Chondrocyte (in vitro differentiated cells): ENCODE results near the gene PGLYRP2. TPM values are rescaled to one million over a fixed set of nuclear protein-coding genes. Genes with fewer than 3 reads are reported as not detected.

Experiments
- DNase-seq: peaks from one replicate; pipeline ENCODE4 v3.0.0; 2021; ENCODE audit warnings: mixed read lengths, low spot score
- H3K27ac Mint-ChIP-seq: one replicate; pipeline ENCODE4 v1.8.0; 2021; ENCODE audit warnings: mild to moderate bottlenecking, moderate library complexity, mixed read lengths; ENCODE audit not compliant: unreplicated experiment
- H3K27me3 Mint-ChIP-seq: 2 replicates; pipeline ENCODE4 v1.8.0; 2021; ENCODE audit warnings: low read depth, mixed read lengths
- H3K36me3 Mint-ChIP-seq: 2 replicates; pipeline ENCODE4 v1.8.0; 2021; ENCODE audit warnings: low read depth, mixed read lengths
- H3K4me1 Mint-ChIP-seq: 2 replicates; pipeline ENCODE4 v1.8.0; 2021; ENCODE audit warnings: low read depth, mild to moderate bottlenecking, mixed read lengths
- H3K4me3 Mint-ChIP-seq: one replicate; pipeline ENCODE4 v1.8.0; 2021; ENCODE audit warnings: mild to moderate bottlenecking, moderate library complexity, mixed read lengths; ENCODE audit not compliant: unreplicated experiment
- H3K9me3 Mint-ChIP-seq: 2 replicates; pipeline ENCODE4 v1.8.0; 2021; ENCODE audit warnings: low read depth, mixed read lengths
- CTCF ChIP-seq: fragments of 200-600 bp; sonication (generic); IDR thresholded peaks from 2 replicates; pipeline ENCODE4 v1.5.0; 2021; ENCODE audit warnings: antibody characterized with exemption, mild to moderate bottlenecking, moderate library complexity
- total RNA-seq: library from RNA; stranded (reverse); gene quantifications from 3 replicates; pipeline ENCODE4 v1.2.1, GENCODE V29; 2021

The PGLYRP2 gene
- total RNA-seq, 1 donor from 2014 or later: not detected

GRCh38 chr19:15456871-15457700, 22.2 kb downstream of the PGLYRP2 start:
- no peak for TF ChIP-seq CTCF
- no peak overlapping the region for H3K4me3 Mint-ChIP-seq
- H3K36me3 Mint-ChIP-seq: no peaks in the 10 kb centered on the region
- H3K27me3 Mint-ChIP-seq: peaks cover 38% of the 10 kb centered on the region
- no peaks in the 10 kb centered on the region for H3K9me3 Mint-ChIP-seq
- H3K27ac Mint-ChIP-seq: no peak overlapping the region
- no peak for DNase-seq
- H3K4me1 Mint-ChIP-seq: peaks cover 8% of the 10 kb centered on the region

- Mint-ChIP-seq H3K36me3 (no peaks in the 10 kb centered on the region), H3K4me3 (no peak overlapping the region), H3K27me3 (peaks cover 33% of the 10 kb centered on the region), H3K27ac (no peak overlapping the region), H3K4me1 (peaks cover 10% of the 10 kb centered on the region), H3K9me3 (no peaks in the 10 kb centered on the region)
- TF ChIP-seq CTCF: no peak
- DNase-seq: no peak
Observed at GRCh38 chr19:15456441-15456840, 22.9 kb downstream of the PGLYRP2 start.

- H3K27ac Mint-ChIP-seq: no peak overlapping the region
- H3K4me3 Mint-ChIP-seq: no peak overlapping the region
- no peak for TF ChIP-seq CTCF
- DNase-seq: no peak
- H3K4me1 Mint-ChIP-seq: peaks cover 10% of the 10 kb centered on the region
- H3K36me3 Mint-ChIP-seq: no peaks in the 10 kb centered on the region
- peaks cover 33% of the 10 kb centered on the region for H3K27me3 Mint-ChIP-seq
- no peaks in the 10 kb centered on the region for H3K9me3 Mint-ChIP-seq
Observed at GRCh38 chr19:15455996-15456395, 23.3 kb downstream of the PGLYRP2 start.

GRCh38 chr19:15453906-15454860, 25.1 kb downstream of the PGLYRP2 start:
- Mint-ChIP-seq H3K4me1 (peaks cover 13% of the 10 kb centered on the region), H3K4me3 (peak overlapping the region; percentile 10), H3K36me3 (no peaks in the 10 kb centered on the region), H3K27me3 (peaks cover 30% of the 10 kb centered on the region), H3K9me3 (no peaks in the 10 kb centered on the region), H3K27ac (no peak overlapping the region)
- TF ChIP-seq CTCF: peak; percentile 57
- no peak for DNase-seq

- H3K9me3 Mint-ChIP-seq: no peaks in the 10 kb centered on the region
- H3K27ac Mint-ChIP-seq: peak overlapping the region; percentile 65
- DNase-seq: no peak
- TF ChIP-seq CTCF: peak; percentile 67
- H3K4me1 Mint-ChIP-seq: peaks cover 20% of the 10 kb centered on the region
- H3K36me3 Mint-ChIP-seq: no peaks in the 10 kb centered on the region
- H3K4me3 Mint-ChIP-seq: peak overlapping the region; percentile 63
- peaks cover 29% of the 10 kb centered on the region for H3K27me3 Mint-ChIP-seq
Observed at GRCh38 chr19:15453091-15453578, 26.2 kb downstream of the PGLYRP2 start.
